ENCODE data around the gene CDYL2. TPM values are rescaled to one million over a fixed set of nuclear protein-coding genes. Genes with fewer than 3 reads are reported as not detected.

CDYL2 gene
- total RNA-seq, 1 experiment from 2014 or later, result 7.1 TPM

- ChIA-PET POLR2A (no interaction called here), CTCF (no interaction called here)
- no peak for DNase-seq (ENCODE audit: unreplicated experiment)
- H3K4me1 Mint-ChIP-seq (ENCODE audit: insufficient read depth, unreplicated experiment), result no peaks in the 10 kb centered on the region
- no TSS peak for BruUV-seq (replicated peaks)
- peaks cover 6% of the 10 kb centered on the region for H3K9me3 Mint-ChIP-seq (ENCODE audit: unreplicated experiment)
- no peak overlapping the region for H3K27ac Mint-ChIP-seq (ENCODE audit: low read depth, unreplicated experiment)
- no peaks in the 10 kb centered on the region for H3K27me3 Mint-ChIP-seq (ENCODE audit: insufficient read depth, unreplicated experiment)
- intact Hi-C loops (cut with micrococcal nuclease), result no loop called here
- TF ChIP-seq CTCF (IDR thresholded peaks at IDR 0.05; ENCODE audit: unreplicated experiment), result no peak
- no peak overlapping the region for H3K4me3 Mint-ChIP-seq (ENCODE audit: unreplicated experiment)
- no peaks in the 10 kb centered on the region for H3K36me3 Mint-ChIP-seq (ENCODE audit: insufficient read depth, unreplicated experiment)
Measured at GRCh38 chr16:80591071-80591915, 213.1 kb downstream of the CDYL2 start.

GRCh38 chr16:80587071-80587470 is 217.3 kb downstream of the CDYL2 start:
- Mint-ChIP-seq H3K4me3 (ENCODE audit: unreplicated experiment) (no peak overlapping the region), H3K36me3 (ENCODE audit: insufficient read depth, unreplicated experiment) (no peaks in the 10 kb centered on the region), H3K4me1 (ENCODE audit: insufficient read depth, unreplicated experiment) (no peaks in the 10 kb centered on the region), H3K27ac (ENCODE audit: low read depth, unreplicated experiment) (no peak overlapping the region), H3K27me3 (ENCODE audit: insufficient read depth, unreplicated experiment) (no peaks in the 10 kb centered on the region), H3K9me3 (ENCODE audit: unreplicated experiment) (no peaks in the 10 kb centered on the region)
- DNase-seq (ENCODE audit: unreplicated experiment), result no peak
- no peak for TF ChIP-seq CTCF (IDR thresholded peaks at IDR 0.05; ENCODE audit: unreplicated experiment)
- ChIA-PET CTCF (interaction anchor here (0.6 to 1.5 kb wide), 2 partner anchors 22 to 60 kb away, joined by 3 read pairs; no protein-coding TSS in a partner anchor), POLR2A (no interaction called here)
- no TSS peak for BruUV-seq (replicated peaks)
- intact Hi-C loops (cut with micrococcal nuclease), result no loop called here

- Mint-ChIP-seq H3K27me3 (ENCODE audit: insufficient read depth, unreplicated experiment) (no peaks in the 10 kb centered on the region), H3K4me1 (ENCODE audit: insufficient read depth, unreplicated experiment) (no peaks in the 10 kb centered on the region), H3K4me3 (ENCODE audit: unreplicated experiment) (no peak overlapping the region), H3K9me3 (ENCODE audit: unreplicated experiment) (no peaks in the 10 kb centered on the region), H3K36me3 (ENCODE audit: insufficient read depth, unreplicated experiment) (no peaks in the 10 kb centered on the region), H3K27ac (ENCODE audit: low read depth, unreplicated experiment) (no peak overlapping the region)
- TF ChIP-seq CTCF (IDR thresholded peaks at IDR 0.05; ENCODE audit: unreplicated experiment), result no peak
- intact Hi-C loops (cut with micrococcal nuclease), result no loop called here
- no TSS peak for BruUV-seq (replicated peaks)
- no peak for DNase-seq (ENCODE audit: unreplicated experiment)
- CTCF ChIA-PET, result interaction anchor here (0.6 to 1.5 kb wide), 2 partner anchors 23 to 60 kb away, joined by 3 read pairs; no protein-coding TSS in a partner anchor
- POLR2A ChIA-PET, result no interaction called here
Measured at GRCh38 chr16:80586476-80586875, 217.9 kb downstream of the CDYL2 start.

- Mint-ChIP-seq H3K9me3 (ENCODE audit: unreplicated experiment) (peaks cover 5% of the 10 kb centered on the region), H3K4me3 (ENCODE audit: unreplicated experiment) (no peak overlapping the region), H3K27me3 (ENCODE audit: insufficient read depth, unreplicated experiment) (peaks cover 7% of the 10 kb centered on the region), H3K27ac (ENCODE audit: low read depth, unreplicated experiment) (no peak overlapping the region), H3K36me3 (ENCODE audit: insufficient read depth, unreplicated experiment) (no peaks in the 10 kb centered on the region), H3K4me1 (ENCODE audit: insufficient read depth, unreplicated experiment) (no peaks in the 10 kb centered on the region)
- BruUV-seq (replicated peaks), result no TSS peak
- intact Hi-C loops (cut with micrococcal nuclease), result no loop called here
- DNase-seq (ENCODE audit: unreplicated experiment), result no peak
- TF ChIP-seq CTCF (IDR thresholded peaks at IDR 0.05; ENCODE audit: unreplicated experiment), result no peak
- POLR2A ChIA-PET, result interaction anchor here (0.7 kb wide), 1 partner anchor 45 kb away, joined by 3 read pairs; no protein-coding TSS in a partner anchor
- CTCF ChIA-PET, result interaction anchor here (0.6 to 1.5 kb wide), 3 partner anchors 59 to 329 kb away, joined by 3 read pairs; no protein-coding TSS in a partner anchor
Measured at GRCh38 chr16:80585764-80586163, 218.6 kb downstream of the CDYL2 start.

Measured in MCF 10A (cell line).